Tibial nerve (tissue), 4 donors: ENCODE results near the gene ATXN10.
"Not testable (repeated sequence)": the region's sequence is repeated elsewhere in the genome, so short reads cannot be mapped to it uniquely, and the experiment has no call there.

ENCODE experiments used
- EP300 ChIP-seq, 2 donors: sonication (generic); formaldehyde crosslinking; IDR thresholded peaks; one replicate each; pipeline ENCODE4 v1.6.1; 2017; ENCODE audit warnings: antibody characterized with exemption in 2 of 2, mild to moderate bottlenecking in 1 of 2
- POLR2A ChIP-seq, 2 donors: fragments of 450-650 bp; IDR thresholded peaks; one replicate each; pipeline ENCODE4 v1.6.1; 2017; ENCODE audit warnings: antibody characterized with exemption in 2 of 2, mild to moderate bottlenecking in 2 of 2, moderate library complexity in 2 of 2
- TF ChIP-seq, protein P1 (sequence below), 5 experiments: fragments of 200-600 bp in 3 of 5; fragments of 450-650 bp in 2 of 5; sonication (generic) in 3 of 5; IDR thresholded peaks; one replicate each; pipeline ENCODE4 v1.5.1; 2016 to 2019; ENCODE audit warnings: antibody characterized with exemption in 5 of 5, mild to moderate bottlenecking in 3 of 5, moderate library complexity in 2 of 5

DNA sequence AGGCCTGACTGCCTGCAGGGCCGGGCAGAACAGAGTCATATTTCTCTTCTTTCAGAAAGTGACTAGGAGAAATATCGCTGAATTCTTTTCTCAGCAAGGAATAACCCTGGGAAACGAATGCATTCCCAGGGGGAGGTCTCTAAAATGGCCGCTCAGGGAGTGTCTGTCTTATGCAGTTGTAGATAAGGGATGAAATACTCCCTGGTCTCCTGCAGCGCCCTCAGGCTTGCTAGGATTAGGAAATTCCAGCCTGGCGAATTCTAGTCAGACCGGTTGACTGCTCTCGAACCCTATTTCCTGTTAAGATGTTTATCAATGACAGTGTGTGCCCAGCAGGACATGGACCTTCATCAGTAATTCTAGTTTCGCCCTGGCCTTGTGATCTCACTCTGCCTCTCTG, 124.4 kb downstream of the ATXN10 start:
- TF ChIP-seq, protein P1, sequence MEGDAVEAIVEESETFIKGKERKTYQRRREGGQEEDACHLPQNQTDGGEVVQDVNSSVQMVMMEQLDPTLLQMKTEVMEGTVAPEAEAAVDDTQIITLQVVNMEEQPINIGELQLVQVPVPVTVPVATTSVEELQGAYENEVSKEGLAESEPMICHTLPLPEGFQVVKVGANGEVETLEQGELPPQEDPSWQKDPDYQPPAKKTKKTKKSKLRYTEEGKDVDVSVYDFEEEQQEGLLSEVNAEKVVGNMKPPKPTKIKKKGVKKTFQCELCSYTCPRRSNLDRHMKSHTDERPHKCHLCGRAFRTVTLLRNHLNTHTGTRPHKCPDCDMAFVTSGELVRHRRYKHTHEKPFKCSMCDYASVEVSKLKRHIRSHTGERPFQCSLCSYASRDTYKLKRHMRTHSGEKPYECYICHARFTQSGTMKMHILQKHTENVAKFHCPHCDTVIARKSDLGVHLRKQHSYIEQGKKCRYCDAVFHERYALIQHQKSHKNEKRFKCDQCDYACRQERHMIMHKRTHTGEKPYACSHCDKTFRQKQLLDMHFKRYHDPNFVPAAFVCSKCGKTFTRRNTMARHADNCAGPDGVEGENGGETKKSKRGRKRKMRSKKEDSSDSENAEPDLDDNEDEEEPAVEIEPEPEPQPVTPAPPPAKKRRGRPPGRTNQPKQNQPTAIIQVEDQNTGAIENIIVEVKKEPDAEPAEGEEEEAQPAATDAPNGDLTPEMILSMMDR (IDR thresholded peaks at IDR 0.05) = not testable (repeated sequence)
- TF ChIP-seq EP300, POLR2A (IDR thresholded peaks at IDR 0.05): not testable (repeated sequence)
